Stimulated activated naive CD8-positive, alpha-beta T cell treated with anti-CD3 and anti-CD28 coated beads, Interleukin-15, Interleukin-2, amounts not matched to agents 100 ng/mL and 50 ng/mL, for 24 hours (primary cell): Measurements from ENCODE around the gene PEX1.

Source experiments
- H3K27ac Mint-ChIP-seq: one replicate; pipeline ENCODE4 v1.8.0; 2021; ENCODE audit warnings: mild to moderate bottlenecking, mixed read lengths
- H3K27me3 Mint-ChIP-seq: one replicate; pipeline ENCODE4 v1.8.0; 2021; ENCODE audit warnings: mixed read lengths
- H3K36me3 Mint-ChIP-seq: one replicate; pipeline ENCODE4 v1.8.0; 2021; ENCODE audit warnings: low read depth, mixed read lengths
- H3K4me1 Mint-ChIP-seq: one replicate; pipeline ENCODE4 v1.8.0; 2021; ENCODE audit warnings: low read depth, mixed read lengths
- H3K4me3 Mint-ChIP-seq: one replicate; pipeline ENCODE4 v1.8.0; 2021; ENCODE audit warnings: mild to moderate bottlenecking, mixed read lengths
- H3K9me3 Mint-ChIP-seq: one replicate; pipeline ENCODE4 v1.8.0; 2021; ENCODE audit warnings: mixed read lengths

PEX1 gene

DNA sequence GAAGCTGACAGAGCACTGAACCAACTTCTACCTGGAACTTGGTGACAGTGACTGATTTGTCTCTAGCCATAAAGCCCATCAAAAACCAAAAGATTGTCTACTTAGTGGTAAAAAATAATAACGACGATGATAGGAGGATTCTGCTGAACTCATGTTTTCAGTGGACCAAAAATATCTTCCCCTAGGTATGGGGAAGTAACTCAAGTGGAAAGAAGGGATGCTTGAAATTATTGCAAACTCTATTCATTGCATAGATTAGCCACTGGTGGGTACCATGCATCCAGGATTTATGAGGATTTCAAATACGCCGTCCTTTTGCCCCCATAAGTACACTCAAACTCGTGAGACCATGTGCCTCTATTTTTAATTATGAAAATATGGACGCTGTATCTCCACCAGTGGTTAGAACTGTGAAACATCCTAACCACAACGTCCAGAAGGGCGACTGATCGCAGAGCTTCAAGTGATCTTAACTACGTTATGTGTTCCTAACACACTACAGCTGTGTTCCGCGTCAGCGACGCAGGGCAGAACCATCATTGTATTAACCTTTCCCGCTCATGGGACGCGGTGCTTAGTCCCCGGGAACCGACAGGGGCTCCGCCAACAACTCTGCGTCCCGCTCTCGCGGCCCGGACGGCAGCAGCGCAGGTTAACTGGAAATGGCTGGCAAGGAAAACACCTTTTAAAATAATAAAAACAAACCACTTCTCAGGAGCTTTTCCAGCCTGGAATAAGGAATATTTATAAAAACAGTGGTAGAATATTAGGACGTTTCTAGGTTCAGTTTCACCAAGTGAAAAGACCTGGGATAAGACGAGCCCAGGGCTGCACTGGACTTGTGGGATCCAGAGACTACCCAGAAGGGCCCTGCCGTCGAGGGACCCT is 776 bp downstream of the PEX1 start:
- peaks cover 20% of the 10 kb centered on the region for H3K36me3 Mint-ChIP-seq
- peak overlapping the region; percentile 87 for H3K27ac Mint-ChIP-seq
- H3K4me1 Mint-ChIP-seq: peaks cover 41% of the 10 kb centered on the region
- no peaks in the 10 kb centered on the region for H3K27me3 Mint-ChIP-seq
- H3K4me3 Mint-ChIP-seq: peak overlapping the region; percentile 93
- no peaks in the 10 kb centered on the region for H3K9me3 Mint-ChIP-seq

DNA sequence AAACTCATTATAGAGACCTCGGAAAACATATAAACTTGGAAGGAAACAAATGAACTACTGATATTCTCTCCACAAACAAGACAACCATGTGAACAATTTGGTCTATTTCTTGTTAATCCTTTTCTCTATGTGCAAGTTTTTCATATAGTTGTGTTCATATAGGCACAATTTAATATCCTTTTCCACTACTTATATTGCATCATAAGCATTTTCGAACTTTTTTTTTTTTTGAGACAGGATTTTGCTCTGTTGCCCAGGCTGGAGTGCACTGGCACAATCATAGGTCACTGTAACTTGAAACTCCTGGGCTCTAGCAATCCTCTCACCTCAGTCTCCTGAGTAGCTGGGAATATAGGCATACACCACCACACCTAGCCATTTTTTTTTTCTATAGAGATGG is 5.2 kb downstream of the PEX1 start:
- Mint-ChIP-seq H3K36me3 (no peaks in the 10 kb centered on the region), H3K4me3 (no peak overlapping the region), H3K9me3 (no peaks in the 10 kb centered on the region), H3K4me1 (peaks cover 22% of the 10 kb centered on the region), H3K27me3 (no peaks in the 10 kb centered on the region), H3K27ac (no peak overlapping the region)

DNA sequence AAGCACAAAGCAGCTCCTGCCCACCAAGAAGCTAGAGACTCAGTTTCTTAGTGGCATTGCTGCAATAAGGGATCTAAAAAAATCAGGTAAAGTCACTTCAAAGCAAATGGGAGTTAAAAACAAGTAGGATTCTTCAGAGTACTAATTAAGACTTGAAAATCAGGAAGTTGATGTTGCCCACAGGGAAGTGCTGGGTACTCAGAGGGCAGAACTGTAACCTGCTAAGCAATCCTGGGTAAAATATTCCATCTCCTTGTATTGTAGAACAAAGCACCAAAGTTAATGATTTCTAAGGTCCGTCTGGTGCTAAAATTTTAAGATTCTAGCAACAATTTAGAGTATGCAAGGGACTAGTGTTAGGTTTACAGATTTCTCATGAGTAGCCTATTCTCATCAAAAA is 8.3 kb downstream of the PEX1 start:
- Mint-ChIP-seq H3K27me3 (no peaks in the 10 kb centered on the region), H3K27ac (no peak overlapping the region), H3K4me3 (no peak overlapping the region), H3K36me3 (peaks cover 7% of the 10 kb centered on the region), H3K4me1 (peaks cover 9% of the 10 kb centered on the region), H3K9me3 (no peaks in the 10 kb centered on the region)

DNA sequence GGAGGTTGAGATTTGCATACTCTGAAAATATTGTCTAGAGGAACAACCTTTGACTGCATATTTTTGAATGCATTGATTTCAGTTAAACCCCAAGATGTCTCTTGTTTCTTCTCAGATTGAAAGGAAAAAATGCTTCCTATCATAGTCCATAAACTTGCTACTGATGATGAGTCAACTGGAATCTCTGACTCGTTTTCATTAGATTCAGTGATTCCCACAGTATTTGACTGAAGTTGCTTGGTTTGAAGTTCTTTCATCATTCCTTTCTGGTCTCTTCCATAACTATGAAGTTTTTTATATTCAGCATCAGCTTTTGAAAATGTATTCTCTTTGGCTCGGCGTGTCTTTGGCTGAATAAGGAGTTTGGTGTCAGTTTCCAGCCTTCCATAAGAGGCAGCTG is 10.7 kb downstream of the PEX1 start:
- peaks cover 9% of the 10 kb centered on the region for H3K4me1 Mint-ChIP-seq
- no peaks in the 10 kb centered on the region for H3K27me3 Mint-ChIP-seq
- no peaks in the 10 kb centered on the region for H3K9me3 Mint-ChIP-seq
- no peak overlapping the region for H3K4me3 Mint-ChIP-seq
- H3K27ac Mint-ChIP-seq: peak overlapping the region; percentile 54
- peaks cover 22% of the 10 kb centered on the region for H3K36me3 Mint-ChIP-seq

DNA sequence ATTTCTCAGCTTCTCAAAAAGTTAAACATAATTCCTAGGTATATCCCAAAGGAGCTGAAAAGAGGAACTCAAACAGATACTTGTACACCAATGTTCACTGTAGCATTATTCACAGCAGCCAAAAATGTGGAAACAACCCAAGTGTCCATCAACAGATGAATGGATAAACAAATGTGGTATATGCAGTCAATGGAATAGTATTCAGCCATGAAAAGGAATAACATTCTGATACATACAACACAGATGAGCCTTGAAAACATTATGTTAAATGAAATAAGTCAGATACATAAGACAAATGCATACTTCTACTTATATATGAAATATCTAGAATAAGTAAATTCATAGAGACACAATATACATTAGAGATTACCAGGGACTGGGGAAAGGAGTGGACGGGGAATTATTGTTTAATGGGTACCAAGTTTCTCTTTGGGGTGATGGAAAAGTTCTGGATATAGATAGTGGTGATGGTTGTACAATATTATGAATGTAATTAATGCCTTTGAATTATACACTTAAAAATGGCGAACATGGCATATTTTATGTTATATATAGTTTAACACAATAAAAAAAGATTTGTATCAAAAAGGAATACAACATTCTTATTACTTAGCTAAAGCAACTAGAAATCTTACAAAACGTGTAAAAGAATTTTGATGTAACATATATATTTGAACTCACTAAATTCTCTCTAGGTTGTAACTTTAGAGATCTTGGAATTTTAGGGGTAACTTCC is 15.0 kb downstream of the PEX1 start:
- Mint-ChIP-seq H3K9me3 (no peaks in the 10 kb centered on the region), H3K4me1 (peaks cover 9% of the 10 kb centered on the region), H3K27ac (no peak overlapping the region), H3K4me3 (no peak overlapping the region), H3K27me3 (no peaks in the 10 kb centered on the region), H3K36me3 (peaks cover 37% of the 10 kb centered on the region)

DNA sequence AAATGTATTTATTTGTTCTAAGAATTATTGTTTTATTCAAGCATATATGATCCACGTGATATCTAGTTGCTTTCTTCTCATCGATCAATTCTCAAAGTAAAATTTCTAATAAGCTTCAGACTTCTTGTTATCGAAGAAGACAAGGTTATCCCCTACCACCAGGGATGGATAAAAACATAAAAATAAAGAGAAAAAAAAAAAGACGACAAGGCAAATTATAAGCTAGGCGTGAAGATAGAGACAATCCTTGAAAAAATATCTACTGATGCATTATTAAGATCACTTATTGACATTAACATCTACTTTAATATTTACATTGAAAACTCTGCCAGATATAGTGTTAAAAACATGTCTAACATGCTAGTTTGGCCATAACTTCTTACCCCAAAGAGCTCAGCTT is 19.4 kb downstream of the PEX1 start:
- no peak overlapping the region for H3K4me3 Mint-ChIP-seq
- H3K36me3 Mint-ChIP-seq: peaks cover 43% of the 10 kb centered on the region
- H3K27me3 Mint-ChIP-seq: no peaks in the 10 kb centered on the region
- no peak overlapping the region for H3K27ac Mint-ChIP-seq
- no peaks in the 10 kb centered on the region for H3K9me3 Mint-ChIP-seq
- no peaks in the 10 kb centered on the region for H3K4me1 Mint-ChIP-seq

DNA sequence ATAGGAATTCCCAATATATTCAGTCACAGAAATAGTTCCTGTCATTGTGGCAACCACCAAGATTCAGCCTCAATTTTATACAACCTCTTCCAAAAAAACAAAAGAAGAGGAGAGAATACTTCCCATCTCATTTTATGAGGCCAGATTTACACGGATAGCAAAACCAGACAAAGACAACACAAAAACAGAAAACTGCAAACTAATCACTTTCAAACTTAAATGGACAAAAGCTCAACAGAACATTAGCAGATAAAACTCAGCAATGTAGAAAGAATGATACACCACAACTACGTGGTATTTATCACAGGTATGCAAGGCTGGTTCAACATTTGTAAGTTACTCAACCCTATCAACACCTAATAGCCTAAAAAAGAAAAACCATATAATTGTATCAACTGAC is 22.0 kb downstream of the PEX1 start:
- no peak overlapping the region for H3K27ac Mint-ChIP-seq
- H3K4me1 Mint-ChIP-seq: no peaks in the 10 kb centered on the region
- H3K4me3 Mint-ChIP-seq: no peak overlapping the region
- no peaks in the 10 kb centered on the region for H3K9me3 Mint-ChIP-seq
- H3K36me3 Mint-ChIP-seq: peaks cover 36% of the 10 kb centered on the region
- H3K27me3 Mint-ChIP-seq: no peaks in the 10 kb centered on the region

DNA sequence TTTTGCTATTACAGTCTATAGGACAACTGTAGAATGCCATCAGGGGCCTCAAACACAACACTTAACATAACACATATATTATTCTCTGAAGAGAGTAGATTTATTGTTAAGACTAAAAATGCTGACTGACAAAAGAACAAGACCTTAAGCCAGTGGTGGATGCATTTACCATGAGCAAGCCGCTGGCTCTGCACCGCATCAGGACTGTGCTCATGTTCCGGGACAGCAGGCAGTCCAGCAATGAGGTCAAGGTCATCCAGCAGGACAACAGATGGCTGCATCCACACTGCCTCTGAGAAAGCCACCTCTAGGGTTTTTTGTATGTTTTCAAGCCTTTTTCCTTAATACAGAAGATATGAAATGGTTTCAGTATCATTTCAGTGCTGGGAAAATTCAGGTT is 23.8 kb downstream of the PEX1 start:
- no peak overlapping the region for H3K27ac Mint-ChIP-seq
- no peaks in the 10 kb centered on the region for H3K4me1 Mint-ChIP-seq
- H3K9me3 Mint-ChIP-seq: no peaks in the 10 kb centered on the region
- H3K27me3 Mint-ChIP-seq: no peaks in the 10 kb centered on the region
- peaks cover 46% of the 10 kb centered on the region for H3K36me3 Mint-ChIP-seq
- no peak overlapping the region for H3K4me3 Mint-ChIP-seq

DNA sequence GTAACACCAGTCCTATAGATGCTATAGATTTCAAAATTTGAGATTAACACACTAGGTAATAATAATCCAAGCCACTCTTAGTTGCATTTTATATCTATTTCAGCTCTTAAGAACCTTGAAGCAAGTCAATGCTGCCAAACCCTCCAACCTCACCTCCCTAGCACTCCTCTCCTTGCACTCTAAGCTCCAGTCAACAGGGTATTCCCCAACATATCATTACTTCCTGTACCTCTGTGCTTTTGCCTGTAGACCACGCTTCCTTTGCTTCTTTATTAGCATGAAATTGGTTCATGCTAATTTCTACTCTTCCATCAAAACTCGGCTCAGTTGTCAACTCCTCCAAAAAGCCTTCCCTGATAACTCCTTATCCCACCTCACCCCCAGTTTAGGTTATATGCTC is 24.6 kb downstream of the PEX1 start:
- Mint-ChIP-seq H3K9me3 (no peaks in the 10 kb centered on the region), H3K4me1 (no peaks in the 10 kb centered on the region), H3K4me3 (no peak overlapping the region), H3K27me3 (no peaks in the 10 kb centered on the region), H3K27ac (no peak overlapping the region), H3K36me3 (peaks cover 41% of the 10 kb centered on the region)

DNA sequence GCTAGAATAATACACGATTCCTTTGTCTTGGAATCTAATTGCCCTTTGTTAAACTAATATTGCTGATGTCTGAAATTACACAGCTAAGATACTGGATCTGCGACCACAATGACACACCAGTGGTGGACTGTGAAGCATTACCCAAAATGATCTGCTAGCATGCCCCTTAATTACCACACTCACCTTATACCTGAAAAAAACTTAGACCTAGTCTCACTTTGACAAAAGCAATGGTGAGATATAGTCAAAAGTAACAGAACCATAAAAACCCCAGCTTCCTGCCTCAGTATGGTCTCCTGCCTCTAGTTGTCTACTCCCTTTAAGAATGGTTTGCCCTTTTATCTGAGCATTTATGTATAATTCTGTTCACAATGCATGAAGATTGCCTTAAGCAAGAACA is 29.8 kb downstream of the PEX1 start:
- no peaks in the 10 kb centered on the region for H3K9me3 Mint-ChIP-seq
- H3K36me3 Mint-ChIP-seq: peaks cover 31% of the 10 kb centered on the region
- H3K27ac Mint-ChIP-seq: peak overlapping the region; percentile 29
- no peak overlapping the region for H3K4me3 Mint-ChIP-seq
- no peaks in the 10 kb centered on the region for H3K27me3 Mint-ChIP-seq
- H3K4me1 Mint-ChIP-seq: no peaks in the 10 kb centered on the region

DNA sequence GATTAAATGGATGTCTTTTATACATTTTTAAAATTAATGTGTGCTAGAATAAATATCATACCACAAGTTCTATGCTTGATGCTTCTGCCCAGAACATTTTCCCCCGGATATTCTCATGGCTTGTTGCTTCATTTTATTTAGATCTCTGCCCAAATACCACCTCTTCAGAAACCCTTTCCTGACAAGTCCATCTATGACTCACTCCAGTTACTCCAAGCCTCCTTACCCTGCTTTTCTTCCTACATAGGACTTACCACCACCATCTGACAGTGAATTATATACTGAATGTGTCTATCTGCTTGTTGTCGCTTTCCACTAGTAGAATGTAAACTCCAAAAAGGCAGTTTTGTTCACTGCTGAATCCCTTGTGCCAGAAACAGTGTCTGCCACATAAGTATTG is 31.4 kb downstream of the PEX1 start:
- Mint-ChIP-seq H3K27ac (no peak overlapping the region), H3K9me3 (no peaks in the 10 kb centered on the region), H3K27me3 (no peaks in the 10 kb centered on the region), H3K36me3 (peaks cover 36% of the 10 kb centered on the region), H3K4me3 (no peak overlapping the region), H3K4me1 (no peaks in the 10 kb centered on the region)

DNA sequence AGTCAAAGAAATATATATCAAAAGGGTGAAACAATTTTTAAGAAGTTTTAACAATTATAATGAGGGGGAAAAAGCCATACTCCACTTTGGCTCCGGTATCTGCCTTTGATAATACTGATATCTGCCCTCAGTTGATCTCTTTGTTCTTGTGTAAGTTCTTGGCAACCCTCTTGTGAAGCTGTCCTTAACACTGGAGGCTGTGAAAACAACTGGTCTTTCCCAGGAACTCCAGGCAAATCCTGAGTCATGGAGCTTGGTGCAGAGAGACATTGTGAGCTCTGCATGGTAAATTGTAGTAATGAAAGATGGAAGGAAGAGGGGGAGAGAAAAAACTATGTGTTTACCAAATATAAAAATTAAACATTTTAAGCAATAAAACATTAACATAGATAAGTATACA is 38.7 kb downstream of the PEX1 start:
- H3K9me3 Mint-ChIP-seq: no peaks in the 10 kb centered on the region
- no peaks in the 10 kb centered on the region for H3K27me3 Mint-ChIP-seq
- no peak overlapping the region for H3K27ac Mint-ChIP-seq
- no peaks in the 10 kb centered on the region for H3K4me1 Mint-ChIP-seq
- H3K36me3 Mint-ChIP-seq: peaks cover 42% of the 10 kb centered on the region
- no peak overlapping the region for H3K4me3 Mint-ChIP-seq

DNA sequence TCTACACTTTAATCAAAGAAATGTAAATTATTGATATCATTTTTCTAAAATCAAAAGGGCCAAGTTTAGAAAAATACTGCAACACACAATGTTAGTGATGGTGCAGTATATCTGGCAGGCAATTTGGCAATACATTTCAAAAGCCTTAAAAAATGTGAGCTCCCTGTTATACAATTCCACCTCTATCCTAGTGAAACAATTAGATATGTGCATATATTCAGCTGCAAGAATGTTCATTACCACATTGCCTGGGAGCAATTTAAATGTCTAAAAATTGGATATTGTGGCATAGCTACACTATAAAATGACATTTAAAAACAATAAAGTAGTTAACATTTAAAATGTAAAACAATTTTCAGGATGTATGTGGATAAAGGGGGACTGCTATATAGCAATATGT is 40.5 kb downstream of the PEX1 start:
- Mint-ChIP-seq H3K9me3 (no peaks in the 10 kb centered on the region), H3K27ac (no peak overlapping the region), H3K36me3 (peaks cover 41% of the 10 kb centered on the region), H3K27me3 (no peaks in the 10 kb centered on the region), H3K4me3 (no peak overlapping the region), H3K4me1 (no peaks in the 10 kb centered on the region)

DNA sequence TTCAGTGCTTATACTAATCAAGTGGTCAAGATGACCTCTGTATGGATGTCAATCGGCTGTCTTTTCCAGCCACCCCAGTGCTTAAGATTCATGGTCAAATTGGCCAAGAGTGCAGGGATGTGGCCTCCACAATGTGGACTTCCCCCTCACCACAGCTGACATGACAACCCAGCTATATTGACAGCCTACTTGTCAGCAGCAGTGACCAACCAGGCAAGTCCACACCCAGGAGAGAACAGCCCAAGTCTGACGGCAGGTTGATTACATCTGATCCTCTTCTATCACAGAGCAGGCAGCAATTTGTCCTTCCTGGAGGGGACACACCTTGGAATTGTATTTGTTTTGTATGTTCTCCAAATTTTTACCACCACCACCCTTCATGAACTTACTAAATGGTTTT is 42.3 kb downstream of the PEX1 start:
- no peak overlapping the region for H3K4me3 Mint-ChIP-seq
- no peaks in the 10 kb centered on the region for H3K9me3 Mint-ChIP-seq
- no peaks in the 10 kb centered on the region for H3K4me1 Mint-ChIP-seq
- H3K36me3 Mint-ChIP-seq: peaks cover 30% of the 10 kb centered on the region
- no peak overlapping the region for H3K27ac Mint-ChIP-seq
- H3K27me3 Mint-ChIP-seq: no peaks in the 10 kb centered on the region

DNA sequence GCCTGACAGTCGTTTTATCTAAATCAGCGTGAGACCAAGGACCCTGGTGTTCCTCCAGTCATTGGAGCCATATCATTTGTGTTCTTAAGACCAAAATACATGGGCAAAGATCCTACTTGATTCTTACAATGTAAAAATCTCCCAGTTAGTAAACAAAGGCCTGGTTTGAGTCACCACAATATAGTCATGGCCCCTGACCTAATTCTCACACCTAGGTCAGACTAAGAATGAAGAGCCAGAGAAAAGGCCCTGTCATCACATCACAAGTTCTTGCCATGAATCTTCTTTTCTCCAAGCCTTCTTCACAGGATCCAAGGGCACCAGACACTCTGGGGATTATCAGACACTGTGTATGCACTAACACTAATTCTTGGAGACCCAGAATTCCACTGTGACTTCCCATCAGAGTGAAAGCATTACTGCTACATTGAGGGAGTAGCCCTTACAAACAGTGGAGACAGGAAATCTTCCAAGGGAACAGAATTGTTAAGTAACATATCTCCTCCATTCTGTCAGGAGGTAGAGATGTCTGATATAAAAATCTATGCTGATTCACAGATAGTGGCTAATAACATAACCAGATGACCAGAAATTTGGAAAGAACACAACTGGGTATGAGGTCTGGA is 42.9 kb downstream of the PEX1 start:
- Mint-ChIP-seq H3K4me3 (no peak overlapping the region), H3K36me3 (peaks cover 24% of the 10 kb centered on the region), H3K9me3 (no peaks in the 10 kb centered on the region), H3K4me1 (no peaks in the 10 kb centered on the region), H3K27me3 (no peaks in the 10 kb centered on the region), H3K27ac (no peak overlapping the region)
